CD14-positive monocyte (primary cell): ENCODE results near the gene ARIH2. TPM values are rescaled to one million over a fixed set of nuclear protein-coding genes. Genes with fewer than 3 reads are reported as not detected.
"Not testable (repeated sequence)": the region's sequence is repeated elsewhere in the genome, so short reads cannot be mapped to it uniquely, and the experiment has no call there.

Experiments
- DNase-seq, 3 donors: peaks; one replicate each; pipeline ENCODE4 v3.0.0-alpha.2; 2011 to 2022
- H2AFZ ChIP-seq: 2 replicates; pipeline ENCODE4 v1.6.0; 2012; ENCODE audit warnings: mild to moderate bottlenecking, low read depth, low read length, inconsistent platforms; ENCODE audit not compliant: insufficient read depth, poor library complexity, severe bottlenecking
- H3K27ac ChIP-seq, 2 donors: 1 replicate in 1 of 2; 2 replicates in 1 of 2; pipeline ENCODE4 v1.5.1; 2012 to 2013; ENCODE audit warnings: low read length in 2 of 2, control low read depth in 1 of 2, inconsistent platforms in 1 of 2, low read depth in 1 of 2, mild to moderate bottlenecking in 1 of 2
- H3K27me3 ChIP-seq, 2 donors: one replicate each; pipeline versions ENCODE4 v1.6.0 to v1.6.1; 2011 to 2013; ENCODE audit warnings: low read length in 2 of 2; ENCODE audit not compliant: control insufficient read depth in 2 of 2, insufficient read depth in 2 of 2
- H3K36me3 ChIP-seq, 2 donors: replicated peaks in 1 of 2; 1 replicate in 1 of 2; 2 replicates in 1 of 2; pipeline versions ENCODE4 v1.5.1 to v1.6.1; 2012 to 2013; ENCODE audit warnings: low read length in 2 of 2, control low read depth in 1 of 2, inconsistent platforms in 1 of 2, mild to moderate bottlenecking in 1 of 2; ENCODE audit not compliant: insufficient read depth in 2 of 2, control insufficient read depth in 1 of 2
- H3K4me1 ChIP-seq, 2 donors: 1 replicate in 1 of 2; 2 replicates in 1 of 2; pipeline versions ENCODE4 v1.5.1 to v1.6.1; 2012 to 2013; ENCODE audit warnings: low read length in 2 of 2, control low read depth in 1 of 2, inconsistent platforms in 1 of 2, mild to moderate bottlenecking in 1 of 2, moderate library complexity in 1 of 2; ENCODE audit not compliant: insufficient read depth in 2 of 2, control insufficient read depth in 1 of 2
- H3K4me2 ChIP-seq: replicated peaks from 2 replicates; pipeline ENCODE3; 2012; ENCODE audit warnings: low read length, moderate library complexity, mild to moderate bottlenecking; ENCODE audit not compliant: poor library complexity, severe bottlenecking; ENCODE audit errors: extremely low read depth
- H3K4me3 ChIP-seq, 3 experiments: fragments of 200-600 bp in 1 of 3; sonication (generic) in 1 of 3; replicated peaks in 1 of 3; 1 replicate in 2 of 3; 2 replicates in 1 of 3; pipeline ENCODE4 v1.5.1; 2011 to 2013; ENCODE audit warnings: low read length in 3 of 3, mild to moderate bottlenecking in 3 of 3, control low read depth in 2 of 3, low read depth in 2 of 3, inconsistent platforms in 1 of 3, moderate library complexity in 1 of 3
- H3K79me2 ChIP-seq: 2 replicates; pipeline ENCODE4 v1.6.0; 2012; ENCODE audit warnings: mild to moderate bottlenecking, control low read depth, inconsistent platforms, low read length, moderate library complexity; ENCODE audit not compliant: insufficient read depth
- H3K9ac ChIP-seq: 2 replicates; pipeline ENCODE4 v1.6.0; 2017; ENCODE audit warnings: low read length, mild to moderate bottlenecking; ENCODE audit not compliant: insufficient read depth, poor library complexity, severe bottlenecking
- H3K9me3 ChIP-seq, 2 donors: replicated peaks in 1 of 2; 1 replicate in 1 of 2; 2 replicates in 1 of 2; pipeline versions ENCODE4 v1.5.1 to v1.6.1; 2012 to 2013; ENCODE audit warnings: low read length in 2 of 2, control low read depth in 1 of 2; ENCODE audit not compliant: control insufficient read depth in 1 of 2, insufficient read depth in 1 of 2
- H4K20me1 ChIP-seq: 2 replicates; pipeline ENCODE4 v1.6.0; 2012; ENCODE audit warnings: mild to moderate bottlenecking, low read length, control low read depth, moderate library complexity; ENCODE audit not compliant: insufficient read depth
- H3K27ac Mint-ChIP-seq, 7 donors: one replicate each; pipeline ENCODE4 v1.8.0; 2020; ENCODE audit warnings: mild to moderate bottlenecking in 7 of 7, mixed read lengths in 7 of 7, moderate library complexity in 6 of 7, inconsistent platforms in 2 of 7
- H3K27me3 Mint-ChIP-seq, 3 donors: one replicate each; pipeline ENCODE4 v1.8.0; 2021 to 2022; ENCODE audit warnings: low read depth in 3 of 3, mild to moderate bottlenecking in 3 of 3, mixed read lengths in 3 of 3, moderate library complexity in 3 of 3, inconsistent platforms in 1 of 3
- H3K36me3 Mint-ChIP-seq, 2 donors: one replicate each; pipeline ENCODE4 v1.8.0; 2020; ENCODE audit warnings: mixed read lengths in 2 of 2, inconsistent platforms in 1 of 2, mild to moderate bottlenecking in 1 of 2
- H3K4me1 Mint-ChIP-seq: one replicate; pipeline ENCODE4 v1.8.0; 2020; ENCODE audit warnings: mild to moderate bottlenecking, mixed read lengths
- H3K4me3 Mint-ChIP-seq, 2 donors: one replicate each; pipeline ENCODE4 v1.8.0; 2020; ENCODE audit warnings: mild to moderate bottlenecking in 2 of 2, mixed read lengths in 2 of 2, moderate library complexity in 1 of 2
- H3K9me3 Mint-ChIP-seq, 7 donors: one replicate each; pipeline ENCODE4 v1.8.0; 2020 to 2022; ENCODE audit warnings: mixed read lengths in 7 of 7, mild to moderate bottlenecking in 6 of 7, moderate library complexity in 6 of 7, inconsistent platforms in 2 of 7
- WGBS: methylation state at CpG from one replicate; pipeline ENCODE4 v1.1.5; 2013; ENCODE audit warnings: missing lambda C conversion rate; ENCODE audit not compliant: insufficient coverage; 5-methylcytosine and 5-hydroxymethylcytosine counted together
- intact Hi-C, 2 donors: fragments of 100-400 bp; cut with micrococcal nuclease; formaldehyde crosslinking; loops; one replicate each; pipeline versions ENCODE4 v1.15.0 to v1.15.1; 2023
- polyA plus RNA-seq, 3 donors: library from polyadenylated mRNA; depleted of rRNA in 1 of 3; unstranded in 2 of 3; stranded (reverse) in 1 of 3; fragments of 300-500 nt in 2 of 3; fragments of >200 nt in 1 of 3; fragmentation: Illumina TruSeq in 2 of 3; gene quantifications; 1 replicate in 2 of 3; 2 replicates in 1 of 3; pipeline ENCODE4 v1.2.3, GENCODE V29; 2012 to 2021
- TF ChIP-seq, protein P1 (sequence below): fragments of 200-600 bp; IDR thresholded peaks from one replicate; pipeline ENCODE4 v1.8.0; 2022; ENCODE audit warnings: antibody characterized with exemption, mild to moderate bottlenecking

Gene ARIH2
- polyA plus RNA-seq, 3 donors: 68.2 to 94.8 (median 72.2) TPM

DNA sequence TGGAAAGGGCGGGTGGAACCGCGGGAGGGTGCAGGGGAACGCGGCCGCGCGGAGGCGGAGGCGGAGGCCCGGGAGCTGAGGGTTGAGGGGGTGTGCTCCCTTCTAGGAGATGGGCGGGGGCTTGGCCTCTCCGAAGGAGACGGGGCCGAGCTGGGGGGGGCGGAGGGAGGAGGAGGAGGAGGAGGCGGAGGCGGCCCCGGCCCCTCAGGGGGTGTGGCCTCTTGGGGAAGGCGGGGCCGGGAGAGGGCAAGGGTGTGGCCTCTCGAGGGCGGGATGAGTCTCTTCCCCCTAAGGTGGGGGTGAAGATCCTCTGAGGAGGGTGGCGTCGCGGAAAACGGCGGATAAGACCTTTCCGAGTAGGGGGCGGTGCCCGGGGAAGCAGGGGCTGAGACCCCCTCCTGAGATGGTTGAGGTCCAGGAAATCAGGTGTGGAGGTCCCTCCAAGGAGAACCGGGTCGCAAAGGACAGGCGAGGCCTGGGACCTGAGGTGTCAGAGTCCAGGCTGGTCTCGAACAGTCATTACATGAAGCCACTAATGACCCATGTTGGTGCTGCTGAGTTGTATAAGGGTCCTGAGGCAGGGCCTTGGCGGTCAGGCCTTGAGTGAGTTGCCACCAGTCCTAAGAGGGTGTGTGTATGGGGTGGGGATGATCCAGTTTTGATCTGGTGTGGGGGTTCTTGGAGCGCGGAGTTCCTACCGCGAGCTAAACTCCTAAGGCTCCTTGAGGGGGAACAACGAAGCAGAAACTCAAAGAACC is 89.3 kb downstream of the ARIH2 start:
- Mint-ChIP-seq H3K27ac (peak overlapping the region; percentile 94 to 99 (median 99)), H3K4me3 (peak overlapping the region; percentile 95 to 98), H3K4me1 (peaks cover 23% of the 10 kb centered on the region), H3K36me3 (peaks cover 7 to 28% of the 10 kb centered on the region in 2 donors), H3K9me3 (no peaks in the 10 kb centered on the region), H3K27me3 (peaks cover 0 to 1% (median 0%) of the 10 kb centered on the region in 3 donors)
- Histone ChIP-seq H3K9ac (peak overlapping the region; percentile 90), H4K20me1 (peaks cover 26% of the 10 kb centered on the region), H3K9me3 (no peaks in the 10 kb centered on the region), H3K4me3 (peak overlapping the region; percentile 57 to 94 (median 93)), H3K79me2 (peaks cover 39% of the 10 kb centered on the region), H3K4me1 (peaks cover 20 to 34% of the 10 kb centered on the region in 2 donors), H3K36me3 (peaks cover 15 to 18% of the 10 kb centered on the region in 2 donors), H3K27ac (peak overlapping the region; percentile 90 to 97), H3K27me3 (no peaks in the 10 kb centered on the region), H3K4me2 (peak overlapping the region; percentile 93), H2AFZ (peak overlapping the region; percentile 94)
- peak; percentile 75 to 84 (median 80) for DNase-seq
- WGBS: 16% methylated on average over 28 of the region's 41 CpGs
- TF ChIP-seq, protein P1, sequence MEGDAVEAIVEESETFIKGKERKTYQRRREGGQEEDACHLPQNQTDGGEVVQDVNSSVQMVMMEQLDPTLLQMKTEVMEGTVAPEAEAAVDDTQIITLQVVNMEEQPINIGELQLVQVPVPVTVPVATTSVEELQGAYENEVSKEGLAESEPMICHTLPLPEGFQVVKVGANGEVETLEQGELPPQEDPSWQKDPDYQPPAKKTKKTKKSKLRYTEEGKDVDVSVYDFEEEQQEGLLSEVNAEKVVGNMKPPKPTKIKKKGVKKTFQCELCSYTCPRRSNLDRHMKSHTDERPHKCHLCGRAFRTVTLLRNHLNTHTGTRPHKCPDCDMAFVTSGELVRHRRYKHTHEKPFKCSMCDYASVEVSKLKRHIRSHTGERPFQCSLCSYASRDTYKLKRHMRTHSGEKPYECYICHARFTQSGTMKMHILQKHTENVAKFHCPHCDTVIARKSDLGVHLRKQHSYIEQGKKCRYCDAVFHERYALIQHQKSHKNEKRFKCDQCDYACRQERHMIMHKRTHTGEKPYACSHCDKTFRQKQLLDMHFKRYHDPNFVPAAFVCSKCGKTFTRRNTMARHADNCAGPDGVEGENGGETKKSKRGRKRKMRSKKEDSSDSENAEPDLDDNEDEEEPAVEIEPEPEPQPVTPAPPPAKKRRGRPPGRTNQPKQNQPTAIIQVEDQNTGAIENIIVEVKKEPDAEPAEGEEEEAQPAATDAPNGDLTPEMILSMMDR: no peak
- intact Hi-C loops: loop anchor here (1.0 to 2.0 kb wide), 2 partner anchors 12 to 19 kb away; no protein-coding TSS in a partner anchor

DNA sequence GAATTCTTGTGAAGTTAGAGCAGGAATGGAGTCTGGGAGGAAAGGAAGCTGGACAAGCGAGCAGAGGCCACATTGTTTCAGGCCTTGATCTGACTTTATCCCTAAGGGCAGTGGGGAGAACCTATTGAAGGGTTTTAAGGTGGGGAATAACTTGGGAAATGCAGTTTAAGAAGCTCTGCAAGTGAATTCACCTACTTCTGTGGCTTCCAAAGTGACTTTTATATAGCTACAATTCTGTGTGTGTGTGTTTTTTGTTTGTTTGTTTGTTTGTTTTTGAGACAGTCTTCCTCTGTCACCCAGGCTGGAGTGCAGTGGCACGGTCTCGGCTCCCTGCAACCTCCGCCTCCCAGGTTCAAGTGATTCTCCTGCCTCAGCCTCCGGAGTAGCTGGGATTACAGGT is 90.0 kb downstream of the ARIH2 start:
- H3K4me3 Mint-ChIP-seq: peak overlapping the region; percentile 95 to 98
- Histone ChIP-seq H4K20me1 (peaks cover 32% of the 10 kb centered on the region), H3K79me2 (peaks cover 44% of the 10 kb centered on the region), H3K4me2 (peak overlapping the region; percentile 93), H3K4me3 (peak overlapping the region in 1 of 3 experiments; percentile 93), H3K36me3 (peaks cover 19 to 24% of the 10 kb centered on the region in 2 donors), H3K4me1 (peaks cover 20 to 34% of the 10 kb centered on the region in 2 donors), H3K27ac (peak overlapping the region in 1 of 2 donors; percentile 48)
- H3K9ac ChIP-seq, H3K27me3 Mint-ChIP-seq, H2AFZ ChIP-seq, H3K27me3 ChIP-seq, DNase-seq, H3K9me3 ChIP-seq, H3K9me3 Mint-ChIP-seq: not testable (repeated sequence)
- H3K27ac Mint-ChIP-seq: peak overlapping the region; percentile 81 to 99 (median 94)
- 71% methylated on average over 1 of the region's 5 CpGs for WGBS
- peaks cover 9 to 35% of the 10 kb centered on the region in 2 donors for H3K36me3 Mint-ChIP-seq
- H3K4me1 Mint-ChIP-seq: peaks cover 23% of the 10 kb centered on the region
- intact Hi-C loops: loop anchor here in 1 of 2 donors (1.0 kb wide), 1 partner anchor 12 kb away; no protein-coding TSS in a partner anchor
